Nucleus accumbens (tissue), 56 donors: ENCODE results near the gene PLEKHM3.

Source experiments
- DNase-seq, 56 donors: peaks; one replicate each; lab custom pipeline; 2025; lab: John Stamatoyannopoulos, UW

The PLEKHM3 gene

GRCh38 chr2:207868855-207869596, 156.3 kb downstream of the PLEKHM3 start:
- no peak for DNase-seq

- no peak for DNase-seq
Observed at GRCh38 chr2:207867905-207868304, 157.4 kb downstream of the PLEKHM3 start.

- DNase-seq: no peak
Observed at GRCh38 chr2:207867056-207867455, 158.3 kb downstream of the PLEKHM3 start.

- DNase-seq: no peak
Observed at GRCh38 chr2:207865210-207865609, 160.1 kb downstream of the PLEKHM3 start.

GRCh38 chr2:207863345-207863744, 162.0 kb downstream of the PLEKHM3 start:
- DNase-seq: peak in 1 of 56 donors; percentile 5

- no peak for DNase-seq
Observed at GRCh38 chr2:207861789-207862188, 163.5 kb downstream of the PLEKHM3 start.

- DNase-seq: no peak
Observed at GRCh38 chr2:207860685-207861084, 164.6 kb downstream of the PLEKHM3 start.

GRCh38 chr2:207855591-207855990, 169.7 kb downstream of the PLEKHM3 start:
- DNase-seq: no peak

GRCh38 chr2:207854484-207855440, 170.6 kb downstream of the PLEKHM3 start:
- no peak for DNase-seq

- no peak for DNase-seq
Observed at GRCh38 chr2:207852791-207853190, 172.5 kb downstream of the PLEKHM3 start.

- no peak for DNase-seq
Observed at GRCh38 chr2:207849443-207849842, 175.9 kb downstream of the PLEKHM3 start.

GRCh38 chr2:207848545-207848928, 176.8 kb downstream of the PLEKHM3 start:
- DNase-seq: no peak

GRCh38 chr2:207847807-207848544, 177.4 kb downstream of the PLEKHM3 start:
- no peak for DNase-seq

GRCh38 chr2:207847098-207847806, 178.1 kb downstream of the PLEKHM3 start:
- no peak for DNase-seq

- DNase-seq: no peak
Observed at GRCh38 chr2:207845202-207845864, 180.0 kb downstream of the PLEKHM3 start.

- no peak for DNase-seq
Observed at GRCh38 chr2:207844648-207845047, 180.7 kb downstream of the PLEKHM3 start.

- no peak for DNase-seq
Observed at GRCh38 chr2:207840101-207840500, 185.2 kb downstream of the PLEKHM3 start.

GRCh38 chr2:207839575-207839974, 185.8 kb downstream of the PLEKHM3 start:
- no peak for DNase-seq

- DNase-seq: no peak
Observed at GRCh38 chr2:207839028-207839427, 186.3 kb downstream of the PLEKHM3 start.
